ENCODE measurements around the gene TMEM44. TPM values are rescaled to one million over a fixed set of nuclear protein-coding genes. Genes with fewer than 3 reads are reported as not detected.

TMEM44 gene
- total RNA-seq, 1 experiment from 2014 or later = 4.9 TPM

DNA sequence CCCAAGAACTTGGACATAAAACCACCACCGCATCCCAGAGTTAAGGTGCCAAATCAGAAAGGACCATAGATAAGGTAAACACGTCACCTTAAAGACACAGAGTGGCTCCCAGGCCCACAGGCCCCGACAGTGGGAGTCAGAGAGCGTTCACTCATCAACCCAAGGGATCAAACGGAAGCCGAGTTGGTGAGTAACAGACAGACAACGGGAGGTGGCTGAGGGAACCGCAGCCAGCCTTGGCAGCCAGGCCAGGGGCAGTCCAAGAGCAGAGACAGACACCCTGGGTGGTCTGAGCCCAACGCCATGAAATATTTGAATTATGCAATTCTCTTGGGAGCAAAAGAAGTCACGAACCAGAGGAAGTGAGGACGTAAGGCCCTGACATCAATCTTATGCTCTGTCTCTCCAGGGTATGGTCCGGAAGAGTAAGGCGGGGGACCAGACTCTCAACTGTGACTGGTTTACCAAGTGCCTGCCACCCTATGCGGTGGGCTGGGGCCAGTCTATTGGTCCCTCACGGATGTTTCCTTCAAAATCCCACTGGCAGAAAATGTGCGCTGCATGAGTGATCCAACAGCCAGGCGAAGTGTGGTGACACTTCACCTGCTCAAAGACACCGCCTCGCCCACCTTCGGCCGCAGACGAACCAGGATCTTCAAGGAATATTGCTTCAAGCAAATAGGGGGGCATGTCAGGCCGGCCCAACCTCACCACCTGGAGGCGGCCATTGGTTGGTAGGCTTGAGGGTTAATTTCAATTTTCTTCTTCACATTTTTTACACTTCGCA is 34.3 kb downstream of the TMEM44 start:
- in situ Hi-C loops (cut with HindIII; ENCODE audit: low pct_unique_long_range_greater_than_20kb, low sequenced_read_pairs) = no loop called here
- DNase-seq (ENCODE audit: low read depth, low spot score) = no peak

DNA sequence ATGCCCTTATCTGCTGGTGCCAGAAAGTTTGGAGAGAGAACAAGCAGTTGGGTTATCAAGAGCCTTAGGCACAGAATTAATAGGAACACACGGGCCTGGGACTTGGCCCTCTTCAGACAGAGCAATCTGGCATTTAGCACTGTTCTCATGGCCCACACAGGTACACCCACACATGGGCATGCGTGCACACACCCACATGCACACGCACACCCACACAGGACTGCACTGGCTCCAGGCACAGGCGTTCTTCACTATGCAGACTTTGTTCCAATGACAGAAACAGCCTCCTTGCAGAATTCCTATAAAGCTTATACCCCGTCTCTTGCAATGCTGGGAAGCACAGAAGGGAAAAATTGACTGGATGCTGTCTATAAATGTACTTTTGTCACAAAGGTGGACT is 36.3 kb downstream of the TMEM44 start:
- no peak for DNase-seq (ENCODE audit: low read depth, low spot score)
- in situ Hi-C loops (cut with HindIII; ENCODE audit: low pct_unique_long_range_greater_than_20kb, low sequenced_read_pairs) = no loop called here

DNA sequence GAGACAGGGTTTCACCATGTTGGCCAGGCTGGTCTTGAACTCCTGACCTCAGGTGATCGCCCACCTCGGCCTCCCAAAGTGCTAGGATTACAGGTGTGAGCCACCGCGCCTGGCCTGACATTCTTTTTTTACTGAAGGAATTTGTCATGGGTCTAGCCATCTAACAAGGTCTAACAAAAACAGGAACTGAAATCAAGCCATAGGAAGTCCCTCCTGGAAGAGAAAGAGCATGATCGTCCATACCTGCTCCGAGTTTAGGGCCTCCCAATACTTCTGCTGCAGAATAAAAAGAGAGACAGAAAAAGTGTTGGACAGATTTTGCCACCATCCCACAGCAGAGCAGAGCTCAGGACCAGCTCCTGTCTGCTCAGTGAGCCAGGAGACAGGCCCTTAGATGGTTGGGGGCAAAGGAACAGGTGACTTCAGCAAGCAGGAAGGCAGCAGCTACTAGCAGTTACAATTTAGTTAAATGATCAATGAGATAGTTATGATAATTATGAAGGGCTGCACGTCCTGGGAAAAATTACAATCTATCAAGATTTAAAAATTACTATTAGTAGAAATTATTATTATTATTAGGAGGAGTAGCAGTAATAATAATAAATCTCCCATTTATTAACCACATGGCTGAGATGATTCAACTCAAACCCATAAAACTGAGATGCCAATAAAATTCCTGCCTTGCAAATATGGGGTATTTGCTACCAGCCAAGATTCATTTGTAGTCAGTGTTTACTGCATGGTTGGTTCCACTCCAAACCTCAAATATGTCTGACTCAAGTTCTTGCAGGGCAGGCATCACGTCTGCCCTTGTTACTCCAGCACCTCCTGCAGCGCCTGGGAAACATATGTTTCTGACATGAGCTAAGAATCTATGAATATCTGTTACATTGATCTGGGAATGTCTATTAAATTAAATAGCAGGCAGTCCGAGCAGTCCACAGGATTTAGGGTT is 40.1 kb downstream of the TMEM44 start:
- peak; percentile 87 for DNase-seq (ENCODE audit: low read depth, low spot score)
- in situ Hi-C loops (cut with HindIII; ENCODE audit: low pct_unique_long_range_greater_than_20kb, low sequenced_read_pairs) = no loop called here

DNA sequence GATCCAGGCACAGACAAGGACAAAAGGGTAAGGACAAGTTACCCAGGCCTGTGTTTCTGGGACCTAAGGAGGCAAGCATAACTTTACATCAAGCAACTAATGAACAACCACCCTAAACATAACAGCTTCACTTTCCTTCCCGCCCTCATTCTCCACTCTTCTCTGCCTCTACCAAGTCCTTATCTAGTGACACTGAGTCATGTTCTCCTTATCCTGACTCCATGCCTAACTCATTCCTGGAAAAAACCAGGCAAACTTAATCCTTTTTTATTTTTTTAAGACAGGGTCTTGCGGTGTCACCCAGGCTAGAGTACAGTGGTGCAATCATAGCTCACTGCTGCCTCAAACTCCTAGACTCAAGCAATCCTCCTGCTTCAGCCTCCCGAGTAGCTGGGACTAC is 44.5 kb downstream of the TMEM44 start:
- in situ Hi-C loops (cut with HindIII; ENCODE audit: low pct_unique_long_range_greater_than_20kb, low sequenced_read_pairs) = no loop called here
- DNase-seq (ENCODE audit: low read depth, low spot score) = no peak

DNA sequence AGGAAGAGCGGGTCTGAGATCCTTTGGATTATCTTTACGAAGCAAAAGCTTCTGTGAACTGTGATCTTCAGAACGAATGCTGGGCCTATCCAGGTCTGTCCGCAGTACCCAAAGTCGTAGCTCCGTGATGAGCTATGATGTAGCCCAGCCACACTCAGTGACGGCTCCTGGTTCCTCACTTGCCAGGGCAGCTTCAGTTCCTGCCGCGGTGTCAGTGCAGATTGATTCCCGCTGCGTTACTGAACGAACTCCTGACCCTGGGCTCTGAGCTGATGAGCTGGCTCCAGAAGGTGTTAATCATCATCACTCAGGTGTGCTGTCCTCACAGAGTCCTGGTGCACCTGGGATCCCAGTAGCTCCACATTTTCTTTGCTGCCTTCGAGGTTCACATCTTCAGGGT is 45.0 kb downstream of the TMEM44 start:
- in situ Hi-C loops (cut with HindIII; ENCODE audit: low pct_unique_long_range_greater_than_20kb, low sequenced_read_pairs) = no loop called here
- no peak for DNase-seq (ENCODE audit: low read depth, low spot score)

DNA sequence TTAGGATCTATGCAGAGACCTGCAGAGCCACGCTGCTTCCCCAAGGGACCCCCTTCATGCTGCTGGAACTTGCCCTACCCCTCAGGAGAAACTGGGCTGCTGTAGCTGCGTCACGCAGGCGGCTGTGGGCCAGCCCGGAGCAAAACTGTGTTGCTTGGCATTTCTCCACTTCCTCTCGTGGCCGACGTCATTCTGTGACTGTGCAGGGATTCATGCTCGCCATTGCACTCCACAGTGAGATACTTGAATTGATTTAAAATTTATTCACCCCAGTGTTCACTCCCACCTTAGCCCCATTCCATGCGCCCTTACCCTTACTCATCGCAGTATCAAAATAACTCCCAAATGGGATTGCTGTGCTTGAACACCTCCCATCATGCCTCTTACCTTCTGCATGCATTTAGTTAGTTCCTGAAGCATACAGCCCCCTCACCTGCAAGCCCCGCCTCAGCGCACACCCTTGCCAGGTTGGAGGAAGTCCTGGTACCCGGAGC is 45.7 kb downstream of the TMEM44 start:
- in situ Hi-C loops (cut with HindIII; ENCODE audit: low pct_unique_long_range_greater_than_20kb, low sequenced_read_pairs) = no loop called here
- no peak for DNase-seq (ENCODE audit: low read depth, low spot score)

DNA sequence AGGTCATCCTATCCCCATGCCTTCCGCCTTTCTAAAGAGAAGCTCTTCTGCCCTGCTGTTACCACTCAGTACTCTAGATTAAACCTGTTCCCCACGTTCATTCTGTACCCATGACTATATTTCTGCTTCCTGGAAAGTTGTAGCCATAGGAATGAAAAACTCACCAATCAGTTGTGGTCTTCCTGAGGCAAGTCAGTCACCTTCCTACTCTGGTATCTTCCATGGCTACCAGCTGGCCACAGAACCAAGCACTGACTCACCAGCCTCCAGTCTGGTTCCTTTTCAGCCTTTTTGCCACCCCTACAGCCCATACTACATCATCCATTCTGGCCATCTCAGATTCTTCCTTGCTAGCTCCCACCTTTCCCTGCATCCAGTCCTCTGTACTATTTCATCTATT is 46.4 kb downstream of the TMEM44 start:
- no peak for DNase-seq (ENCODE audit: low read depth, low spot score)

DNA sequence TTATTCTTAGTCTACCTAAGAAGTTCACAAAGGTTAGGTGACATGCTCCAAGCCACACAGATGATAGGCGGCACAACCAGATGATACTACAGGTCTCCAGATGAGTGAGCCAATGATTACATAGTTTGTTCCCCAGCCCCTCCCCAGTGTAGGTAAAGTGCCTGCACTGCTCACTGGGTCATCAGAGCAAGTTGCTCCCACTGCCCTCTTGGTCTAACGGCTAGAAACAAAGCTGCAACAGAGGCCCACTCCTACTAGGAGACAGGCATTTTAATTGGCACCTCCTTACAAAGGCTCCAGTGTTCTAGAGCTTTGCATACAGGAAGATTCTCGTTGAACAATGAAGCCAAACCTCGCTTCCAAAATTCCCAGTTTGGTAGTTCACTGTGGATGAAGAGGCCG is 47.3 kb downstream of the TMEM44 start:
- in situ Hi-C loops (cut with HindIII; ENCODE audit: low pct_unique_long_range_greater_than_20kb, low sequenced_read_pairs) = no loop called here
- peak; percentile 44 for DNase-seq (ENCODE audit: low read depth, low spot score)

More for the DNA sequence above, 46.4 kb downstream of the TMEM44 start:
- in situ Hi-C loops (cut with HindIII; ENCODE audit: low pct_unique_long_range_greater_than_20kb, low sequenced_read_pairs) = no loop called here

DNA sequence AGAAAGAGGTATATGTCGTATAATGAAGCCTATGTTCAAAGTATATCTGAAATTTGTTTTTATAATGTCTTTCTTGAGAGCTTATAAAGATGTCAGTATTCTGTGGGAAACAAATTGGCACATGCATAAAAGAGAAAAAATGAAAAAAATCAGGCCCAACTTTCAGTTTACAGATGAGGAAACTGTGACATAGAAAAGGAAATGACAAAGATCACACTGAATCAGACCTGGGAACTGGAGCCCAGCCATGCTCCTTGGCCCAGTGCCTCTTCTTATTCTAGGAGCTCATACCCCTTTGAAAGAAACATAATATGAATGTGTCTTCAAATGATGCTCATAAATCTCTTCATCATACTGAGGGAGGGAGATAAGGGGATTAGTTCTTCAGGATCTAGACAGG is 48.4 kb downstream of the TMEM44 start:
- in situ Hi-C loops (cut with HindIII; ENCODE audit: low pct_unique_long_range_greater_than_20kb, low sequenced_read_pairs) = no loop called here

DNA sequence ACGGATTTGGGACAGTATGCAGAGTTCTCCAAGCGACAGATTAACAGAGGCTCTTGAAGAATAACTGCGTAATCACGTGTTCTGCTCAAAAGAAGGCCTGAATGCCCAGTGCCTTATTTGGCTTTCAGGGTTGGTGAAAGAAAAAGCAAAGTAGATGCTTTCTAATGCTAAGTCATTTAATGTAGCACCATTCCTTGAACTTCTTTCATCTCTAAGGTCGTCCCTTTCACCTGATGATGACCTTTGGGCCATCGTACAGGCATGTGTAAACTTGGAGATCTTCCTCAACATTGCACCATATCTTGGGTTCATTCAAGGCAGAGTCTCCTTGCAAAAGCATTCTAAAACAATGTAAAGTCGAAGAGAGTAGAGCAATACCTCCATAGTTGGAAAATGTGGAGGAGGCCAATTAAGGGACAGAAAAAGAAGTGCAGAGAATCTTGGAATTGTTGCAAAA is 48.9 kb downstream of the TMEM44 start:
- DNase-seq (ENCODE audit: low read depth, low spot score) = no peak
- in situ Hi-C loops (cut with HindIII; ENCODE audit: low pct_unique_long_range_greater_than_20kb, low sequenced_read_pairs) = no loop called here

More for the DNA sequence above, 48.4 kb downstream of the TMEM44 start:
- no peak for DNase-seq (ENCODE audit: low read depth, low spot score)

DNA sequence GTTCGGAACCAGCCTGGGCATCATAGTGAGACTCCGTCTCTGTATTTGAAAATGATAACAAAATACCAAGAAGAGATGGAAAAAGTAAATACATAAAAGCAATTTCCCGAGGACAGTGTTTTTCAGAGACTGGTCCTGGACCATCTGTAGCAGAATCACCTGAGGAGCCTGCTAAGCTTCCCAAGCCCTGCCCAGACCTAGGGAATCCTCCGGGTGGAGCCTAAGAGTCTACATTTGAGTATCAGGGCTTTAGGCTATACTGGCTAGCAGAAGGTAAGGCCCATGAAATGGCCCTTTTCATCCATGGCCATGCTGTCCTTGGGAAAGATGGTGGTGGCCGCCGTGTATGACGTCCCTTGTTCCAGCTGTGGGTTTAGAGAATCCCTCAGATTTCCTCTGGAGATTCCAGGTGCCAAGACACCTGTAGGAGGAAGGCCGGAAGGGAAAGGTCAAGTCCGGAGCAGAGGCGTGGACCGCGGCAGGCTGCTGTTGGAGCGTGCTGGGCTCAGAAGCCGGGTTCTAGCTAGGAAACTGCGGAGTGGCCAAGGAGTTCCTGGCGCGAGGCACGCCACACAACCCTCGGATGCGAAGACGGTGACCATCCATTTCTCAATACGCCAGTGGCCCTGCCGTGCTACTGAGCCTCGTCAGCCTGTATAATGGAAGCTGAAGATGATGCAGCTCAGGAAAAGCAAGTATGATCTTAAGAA is 50.9 kb downstream of the TMEM44 start:
- no peak for DNase-seq (ENCODE audit: low read depth, low spot score)
- in situ Hi-C loops (cut with HindIII; ENCODE audit: low pct_unique_long_range_greater_than_20kb, low sequenced_read_pairs) = no loop called here

DNA sequence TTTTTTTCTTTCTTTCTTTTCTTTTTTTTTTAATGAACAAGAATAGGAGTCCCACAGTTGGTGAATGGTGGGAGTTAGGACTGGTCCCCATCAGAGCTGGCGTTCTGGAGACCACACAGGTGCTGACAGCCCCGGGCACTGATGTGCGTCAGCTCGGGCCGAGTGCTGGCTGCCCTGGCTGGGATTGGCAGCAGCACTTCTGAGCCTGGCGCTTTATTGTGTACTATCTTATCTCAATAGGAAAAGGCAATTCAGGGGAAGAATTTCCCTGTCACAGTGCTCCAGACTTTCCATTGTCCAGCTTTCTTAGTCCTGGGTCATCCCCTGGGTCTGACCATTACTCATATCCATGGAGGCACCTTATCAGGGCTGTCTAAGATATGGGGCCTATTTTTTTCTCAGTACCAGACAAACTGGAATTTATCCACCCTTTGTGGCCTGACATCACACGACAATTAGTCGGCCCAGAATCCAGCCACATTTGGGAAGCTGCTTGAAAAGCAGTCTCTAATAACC is 54.1 kb downstream of the TMEM44 start:
- no peak for DNase-seq (ENCODE audit: low read depth, low spot score)
- in situ Hi-C loops (cut with HindIII; ENCODE audit: low pct_unique_long_range_greater_than_20kb, low sequenced_read_pairs) = no loop called here

DNA sequence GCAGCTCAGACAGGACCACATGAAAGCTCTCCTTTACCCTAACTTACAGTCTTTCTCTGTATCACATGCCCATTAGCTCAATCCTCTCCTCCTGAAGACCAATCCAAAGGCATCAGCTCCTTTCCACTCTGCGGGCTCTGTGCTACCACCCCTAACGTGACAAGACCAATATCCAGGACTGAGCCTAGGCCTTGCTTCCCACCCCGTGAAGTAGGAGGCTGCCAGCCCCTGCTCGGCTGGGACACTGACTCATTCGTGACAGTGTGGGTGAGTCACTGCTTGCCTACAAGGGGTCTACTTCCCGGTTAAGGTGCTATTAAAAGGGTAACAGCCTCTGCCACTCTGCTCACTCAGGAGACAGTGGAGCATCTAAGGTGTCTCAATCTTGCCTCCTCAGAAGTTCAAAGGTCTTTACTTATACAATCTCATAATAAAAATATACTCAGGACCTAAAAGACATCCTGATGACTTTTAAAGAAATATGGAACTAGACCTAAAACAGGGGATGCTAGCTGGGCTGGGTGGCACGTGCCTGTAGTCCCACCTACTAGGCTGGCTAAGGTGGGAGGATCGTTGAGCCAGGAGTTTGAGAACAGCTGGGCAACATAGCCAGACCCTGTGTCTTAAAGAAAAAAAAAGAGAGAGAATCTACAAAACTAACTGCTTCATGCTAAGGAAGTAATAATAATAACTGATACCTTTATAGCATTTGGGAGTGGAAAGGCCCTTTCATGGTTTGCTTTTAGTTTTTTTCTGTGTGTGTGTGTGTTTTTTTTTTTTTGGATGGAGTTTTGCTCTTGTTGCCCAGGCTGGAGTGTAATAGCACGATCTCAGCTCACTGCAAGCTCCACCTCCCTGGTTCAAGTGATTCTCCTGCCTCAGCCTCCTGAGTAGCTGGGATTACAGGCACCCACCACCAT is 55.0 kb downstream of the TMEM44 start:
- no peak for DNase-seq (ENCODE audit: low read depth, low spot score)
- in situ Hi-C loops (cut with HindIII; ENCODE audit: low pct_unique_long_range_greater_than_20kb, low sequenced_read_pairs) = no loop called here

DNA sequence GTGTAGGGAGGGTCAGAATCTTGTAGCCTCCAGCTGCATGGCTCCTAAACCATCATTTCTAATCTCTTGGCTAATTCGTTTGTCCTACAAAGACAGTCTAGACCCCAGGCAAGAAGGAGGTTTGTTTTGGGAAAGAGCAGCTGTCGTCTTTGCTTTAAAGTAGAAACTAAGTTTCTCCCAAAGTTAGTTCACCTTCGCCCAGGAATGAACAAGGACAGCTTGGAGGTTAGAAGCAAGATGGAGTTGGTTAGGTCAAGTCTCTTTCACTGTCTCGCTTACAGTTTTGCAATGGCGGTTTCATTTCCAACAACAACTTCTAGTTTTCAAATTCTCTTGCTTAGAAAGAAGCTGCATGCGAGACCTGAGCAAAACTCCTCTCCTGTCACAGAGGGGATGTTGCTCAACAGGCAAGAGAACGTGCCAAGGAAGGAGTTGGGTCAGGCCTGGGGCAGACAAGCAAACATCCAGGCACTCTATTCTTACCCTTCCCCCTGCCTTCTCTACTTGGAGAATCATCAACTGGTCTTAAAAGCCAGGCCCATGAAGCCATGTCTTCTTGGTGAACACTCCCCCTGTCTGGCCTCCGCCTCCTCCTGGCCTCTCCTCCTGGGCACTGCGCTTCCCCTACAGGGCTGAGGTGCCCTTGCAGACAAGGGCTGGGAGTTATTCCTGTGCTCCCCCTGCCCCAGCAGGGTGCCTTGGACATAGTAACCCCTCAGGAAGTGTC is 57.6 kb downstream of the TMEM44 start:
- in situ Hi-C loops (cut with HindIII; ENCODE audit: low pct_unique_long_range_greater_than_20kb, low sequenced_read_pairs) = no loop called here

DNA sequence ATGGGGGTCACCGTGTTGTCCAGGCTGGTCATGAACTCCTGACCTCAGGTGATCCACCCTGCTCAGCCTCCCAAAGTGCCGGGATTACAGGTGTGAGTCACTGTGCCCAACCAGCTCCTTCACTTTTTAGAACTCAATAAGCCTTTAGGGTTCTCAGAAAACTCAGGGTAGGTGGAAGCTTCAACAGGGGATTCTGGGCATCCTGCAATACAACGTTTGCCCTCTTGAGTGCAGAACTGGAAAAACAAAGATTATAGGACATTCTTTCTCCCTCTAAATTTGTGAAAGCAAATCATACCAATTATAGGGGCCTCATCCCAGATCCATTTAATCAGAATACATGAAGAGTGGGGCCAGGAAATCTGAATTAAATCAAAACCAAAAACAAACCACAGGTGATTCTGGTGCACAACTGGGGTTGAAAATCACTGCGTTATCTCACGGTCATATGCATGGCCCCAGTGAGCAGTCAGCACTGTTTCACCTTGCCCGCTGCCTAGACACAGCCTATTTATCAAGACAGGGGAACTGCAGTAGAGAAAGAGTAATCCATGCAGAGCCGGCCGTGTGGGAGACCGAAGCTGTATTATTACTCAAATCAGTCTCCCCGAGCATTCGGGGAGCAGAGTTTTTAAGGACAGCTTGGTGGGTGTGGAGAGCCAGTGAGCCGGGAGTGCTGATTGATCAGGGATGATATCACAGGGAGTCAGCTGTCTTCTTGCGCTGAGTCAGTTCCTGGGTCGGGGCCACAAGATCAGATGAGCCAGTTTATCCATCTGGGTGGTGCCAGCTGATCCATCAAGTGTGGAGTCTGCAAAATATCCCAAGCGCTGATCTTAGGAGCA is 58.4 kb downstream of the TMEM44 start:
- in situ Hi-C loops (cut with HindIII; ENCODE audit: low pct_unique_long_range_greater_than_20kb, low sequenced_read_pairs) = no loop called here

More for the DNA sequence above, 57.6 kb downstream of the TMEM44 start:
- peak; percentile 27 for DNase-seq (ENCODE audit: low read depth, low spot score)

More for the DNA sequence above, 58.4 kb downstream of the TMEM44 start:
- no peak for DNase-seq (ENCODE audit: low read depth, low spot score)

Data from SK-MEL-5 (cell line).